ENCODE data around the gene ABCC9. TPM values are rescaled to one million over a fixed set of nuclear protein-coding genes. Genes with fewer than 3 reads are reported as not detected.
"Not testable (repeated sequence)": the region's sequence is repeated elsewhere in the genome, so short reads cannot be mapped to it uniquely, and the experiment has no call there.

Gene ABCC9
- total and polyA plus RNA-seq, 12 donors = 8.7 to 128 (median 90.0) TPM

- DNase-seq = no peak
- intact Hi-C loops (cut with DNase I) = no loop called here
- ATAC-seq = no peak
- no peak overlapping the region for H3K4me3 ChIP-seq
- H3K36me3 ChIP-seq = no peaks in the 10 kb centered on the region
- H3K27me3 ChIP-seq = no peaks in the 10 kb centered on the region
- 60 to 65% methylated on average over 3 of the region's 3 CpGs for WGBS, 2 donors
- TF ChIP-seq CTCF (IDR thresholded peaks at IDR 0.05) = no peak
- peaks cover 0 to 17% (median 0%) of the 10 kb centered on the region in 11 donors for H3K9me3 ChIP-seq
- peak overlapping the region in 6 of 10 donors; percentile 5 to 60 (median 27) for H3K27ac ChIP-seq
- peaks cover 0 to 25% (median 11%) of the 10 kb centered on the region in 9 donors for H3K4me1 ChIP-seq
These were observed 155.1 kb downstream of the ABCC9 start for GRCh38 chr12:21786041-21786531.

- H3K9me3 ChIP-seq; H3K27me3 ChIP-seq; H3K36me3 ChIP-seq; intact Hi-C loops (cut with DNase I); DNase-seq; H3K4me3 ChIP-seq; ATAC-seq; H3K27ac ChIP-seq: not testable (repeated sequence)
- WGBS, 2 donors = 95 to 97% methylated on average over 3 of the region's 3 CpGs
- H3K4me1 ChIP-seq = peaks cover 0 to 30% (median 10%) of the 10 kb centered on the region in 9 donors
These were observed 158.5 kb downstream of the ABCC9 start for GRCh38 chr12:21782723-21783122.

- Histone ChIP-seq H3K4me1 (peaks cover 0 to 31% (median 6%) of the 10 kb centered on the region in 9 donors), H3K27me3 (peaks cover 0 to 11% (median 0%) of the 10 kb centered on the region in 7 donors), H3K27ac (peak overlapping the region in 8 of 10 donors; percentile 6 to 68 (median 53)), H3K4me3 (no peak overlapping the region), H3K9me3 (peaks cover 0 to 3% (median 0%) of the 10 kb centered on the region in 11 donors), H3K36me3 (no peaks in the 10 kb centered on the region)
- intact Hi-C loops (cut with DNase I) = no loop called here
- ATAC-seq = peak in 3 of 8 donors; percentile 43 to 64 (median 59)
- no peak for DNase-seq
- no peak for TF ChIP-seq CTCF (IDR thresholded peaks at IDR 0.05)
- 48 to 68% methylated on average over 3 of the region's 3 CpGs for WGBS, 2 donors
These were observed 160.4 kb downstream of the ABCC9 start for GRCh38 chr12:21780786-21781185.

GRCh38 chr12:21776175-21776574 lies 165.1 kb downstream of the ABCC9 start:
- peak overlapping the region in 3 of 10 donors; percentile 73 to 75 (median 74) for H3K4me3 ChIP-seq
- no peaks in the 10 kb centered on the region for H3K9me3 ChIP-seq
- DNase-seq (peak; percentile 21 to 38), ATAC-seq (peak in 6 of 8 donors; percentile 26 to 63 (median 45))
- intact Hi-C loops (cut with DNase I) = loop anchor here in 2 of 10 donors (2.0 to 5.0 kb wide), 3 partner anchors 36 to 165 kb away; partner anchors contain the start of gene ABCC9 (in 1 of the 2)
- 38 to 60% methylated on average over 3 of the region's 3 CpGs for WGBS, 2 donors
- no peak for TF ChIP-seq CTCF (IDR thresholded peaks at IDR 0.05)
- peak overlapping the region; percentile 82 to 97 (median 91) for H3K27ac ChIP-seq
- H3K27me3 ChIP-seq = peaks cover 0 to 51% (median 0%) of the 10 kb centered on the region in 7 donors
- peaks cover 0 to 18% (median 0%) of the 10 kb centered on the region in 9 donors for H3K36me3 ChIP-seq
- H3K4me1 ChIP-seq = peaks cover 3 to 55% (median 12%) of the 10 kb centered on the region in 9 donors
